Measurements from ENCODE around the gene CLCN6.

CLCN6 gene

GRCh38 chr1:11779715-11780379, 26.1 kb upstream of the CLCN6 start:
- DNase-seq (ENCODE audit: low read depth in 2 of 3, low spot score in 1 of 3) = no peak

- DNase-seq (ENCODE audit: low read depth in 2 of 3, low spot score in 1 of 3) = no peak
Observed at GRCh38 chr1:11780380-11781147, 25.4 kb upstream of the CLCN6 start.

GRCh38 chr1:11781297-11781696, 24.7 kb upstream of the CLCN6 start:
- DNase-seq (ENCODE audit: low read depth in 2 of 3, low spot score in 1 of 3) = no peak

GRCh38 chr1:11782127-11782708, 23.8 kb upstream of the CLCN6 start:
- DNase-seq (ENCODE audit: low read depth in 2 of 3, low spot score in 1 of 3) = no peak

GRCh38 chr1:11783556-11783955, 22.4 kb upstream of the CLCN6 start:
- no peak for DNase-seq (ENCODE audit: low read depth in 2 of 3, low spot score in 1 of 3)

- DNase-seq (ENCODE audit: low read depth in 2 of 3, low spot score in 1 of 3) = no peak
Observed at GRCh38 chr1:11784256-11784992, 21.6 kb upstream of the CLCN6 start.

- peak in 1 of 3 donors; percentile 38 for DNase-seq (ENCODE audit: low read depth in 2 of 3, low spot score in 1 of 3)
Observed at GRCh38 chr1:11784993-11785769, 20.8 kb upstream of the CLCN6 start.

- DNase-seq (ENCODE audit: low read depth in 2 of 3, low spot score in 1 of 3) = no peak
Observed at GRCh38 chr1:11786168-11786567, 19.8 kb upstream of the CLCN6 start.

- DNase-seq (ENCODE audit: low read depth in 2 of 3, low spot score in 1 of 3) = no peak
Observed at GRCh38 chr1:11787251-11787803, 18.7 kb upstream of the CLCN6 start.

GRCh38 chr1:11787804-11788436, 18.1 kb upstream of the CLCN6 start:
- DNase-seq (ENCODE audit: low read depth in 2 of 3, low spot score in 1 of 3) = no peak

- DNase-seq (ENCODE audit: low read depth in 2 of 3, low spot score in 1 of 3) = no peak
Observed at GRCh38 chr1:11788549-11789053, 17.4 kb upstream of the CLCN6 start.

- no peak for DNase-seq (ENCODE audit: low read depth in 2 of 3, low spot score in 1 of 3)
Observed at GRCh38 chr1:11789126-11790067, 16.6 kb upstream of the CLCN6 start.

- no peak for DNase-seq (ENCODE audit: low read depth in 2 of 3, low spot score in 1 of 3)
Observed at GRCh38 chr1:11790101-11790879, 15.7 kb upstream of the CLCN6 start.

GRCh38 chr1:11790880-11791715, 14.9 kb upstream of the CLCN6 start:
- DNase-seq (ENCODE audit: low read depth in 2 of 3, low spot score in 1 of 3) = no peak

- no peak for DNase-seq (ENCODE audit: low read depth in 2 of 3, low spot score in 1 of 3)
Observed at GRCh38 chr1:11792106-11792505, 13.9 kb upstream of the CLCN6 start.

- no peak for DNase-seq (ENCODE audit: low read depth in 2 of 3, low spot score in 1 of 3)
Observed at GRCh38 chr1:11793819-11794218, 12.2 kb upstream of the CLCN6 start.
